Measurements from ENCODE around the gene RBP2. TPM values are rescaled to one million over a fixed set of nuclear protein-coding genes. Genes with fewer than 3 reads are reported as not detected.

RBP2 gene
- polyA plus RNA-seq, 1 donor from 2014 or later, result not detected

DNA sequence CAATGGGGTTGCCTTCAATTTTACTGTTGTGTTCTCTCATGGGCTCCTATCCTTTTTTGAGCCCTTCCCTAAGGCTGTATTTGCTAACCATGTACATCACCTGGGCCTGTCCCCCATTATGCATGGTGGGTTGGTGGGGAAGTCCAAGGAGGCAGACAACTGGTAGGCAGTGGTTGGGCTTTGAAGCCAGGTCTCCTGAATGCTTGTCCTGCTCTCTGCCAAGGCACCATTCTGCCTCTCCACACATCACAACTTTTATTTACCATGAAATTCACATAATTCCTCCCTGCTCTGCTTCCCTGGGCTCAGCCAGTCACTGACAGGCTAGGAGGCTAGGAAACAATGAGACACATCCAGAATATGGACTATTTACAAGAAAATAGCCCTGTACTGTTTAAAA is 45.8 kb downstream of the RBP2 start:
- H4K20me1 ChIP-seq (ENCODE audit: insufficient read depth), result no peaks in the 10 kb centered on the region
- TF ChIP-seq, protein P1, sequence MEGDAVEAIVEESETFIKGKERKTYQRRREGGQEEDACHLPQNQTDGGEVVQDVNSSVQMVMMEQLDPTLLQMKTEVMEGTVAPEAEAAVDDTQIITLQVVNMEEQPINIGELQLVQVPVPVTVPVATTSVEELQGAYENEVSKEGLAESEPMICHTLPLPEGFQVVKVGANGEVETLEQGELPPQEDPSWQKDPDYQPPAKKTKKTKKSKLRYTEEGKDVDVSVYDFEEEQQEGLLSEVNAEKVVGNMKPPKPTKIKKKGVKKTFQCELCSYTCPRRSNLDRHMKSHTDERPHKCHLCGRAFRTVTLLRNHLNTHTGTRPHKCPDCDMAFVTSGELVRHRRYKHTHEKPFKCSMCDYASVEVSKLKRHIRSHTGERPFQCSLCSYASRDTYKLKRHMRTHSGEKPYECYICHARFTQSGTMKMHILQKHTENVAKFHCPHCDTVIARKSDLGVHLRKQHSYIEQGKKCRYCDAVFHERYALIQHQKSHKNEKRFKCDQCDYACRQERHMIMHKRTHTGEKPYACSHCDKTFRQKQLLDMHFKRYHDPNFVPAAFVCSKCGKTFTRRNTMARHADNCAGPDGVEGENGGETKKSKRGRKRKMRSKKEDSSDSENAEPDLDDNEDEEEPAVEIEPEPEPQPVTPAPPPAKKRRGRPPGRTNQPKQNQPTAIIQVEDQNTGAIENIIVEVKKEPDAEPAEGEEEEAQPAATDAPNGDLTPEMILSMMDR (IDR thresholded peaks at IDR 0.05; ENCODE audit: poor library complexity, severe bottlenecking), result no peak
- no peak for TF ChIP-seq POLR2AphosphoS5 (IDR thresholded peaks at IDR 0.05)
- TF ChIP-seq SMC3 (conservative IDR thresholded peaks at IDR 0.05; ENCODE audit: poor library complexity), result no peak
- TF ChIP-seq, protein P2, sequence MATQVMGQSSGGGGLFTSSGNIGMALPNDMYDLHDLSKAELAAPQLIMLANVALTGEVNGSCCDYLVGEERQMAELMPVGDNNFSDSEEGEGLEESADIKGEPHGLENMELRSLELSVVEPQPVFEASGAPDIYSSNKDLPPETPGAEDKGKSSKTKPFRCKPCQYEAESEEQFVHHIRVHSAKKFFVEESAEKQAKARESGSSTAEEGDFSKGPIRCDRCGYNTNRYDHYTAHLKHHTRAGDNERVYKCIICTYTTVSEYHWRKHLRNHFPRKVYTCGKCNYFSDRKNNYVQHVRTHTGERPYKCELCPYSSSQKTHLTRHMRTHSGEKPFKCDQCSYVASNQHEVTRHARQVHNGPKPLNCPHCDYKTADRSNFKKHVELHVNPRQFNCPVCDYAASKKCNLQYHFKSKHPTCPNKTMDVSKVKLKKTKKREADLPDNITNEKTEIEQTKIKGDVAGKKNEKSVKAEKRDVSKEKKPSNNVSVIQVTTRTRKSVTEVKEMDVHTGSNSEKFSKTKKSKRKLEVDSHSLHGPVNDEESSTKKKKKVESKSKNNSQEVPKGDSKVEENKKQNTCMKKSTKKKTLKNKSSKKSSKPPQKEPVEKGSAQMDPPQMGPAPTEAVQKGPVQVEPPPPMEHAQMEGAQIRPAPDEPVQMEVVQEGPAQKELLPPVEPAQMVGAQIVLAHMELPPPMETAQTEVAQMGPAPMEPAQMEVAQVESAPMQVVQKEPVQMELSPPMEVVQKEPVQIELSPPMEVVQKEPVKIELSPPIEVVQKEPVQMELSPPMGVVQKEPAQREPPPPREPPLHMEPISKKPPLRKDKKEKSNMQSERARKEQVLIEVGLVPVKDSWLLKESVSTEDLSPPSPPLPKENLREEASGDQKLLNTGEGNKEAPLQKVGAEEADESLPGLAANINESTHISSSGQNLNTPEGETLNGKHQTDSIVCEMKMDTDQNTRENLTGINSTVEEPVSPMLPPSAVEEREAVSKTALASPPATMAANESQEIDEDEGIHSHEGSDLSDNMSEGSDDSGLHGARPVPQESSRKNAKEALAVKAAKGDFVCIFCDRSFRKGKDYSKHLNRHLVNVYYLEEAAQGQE (IDR thresholded peaks at IDR 0.05; ENCODE audit: borderline replicate concordance), result no peak
- no peak for TF ChIP-seq MXI1 (conservative IDR thresholded peaks at IDR 0.05; ENCODE audit: poor library complexity, severe bottlenecking)
- TF ChIP-seq EZH2 (IDR thresholded peaks at IDR 0.05; ENCODE audit: borderline replicate concordance, insufficient read depth, low read length, poor library complexity, severe bottlenecking), result no peak
- TF ChIP-seq RAD21 (conservative IDR thresholded peaks at IDR 0.05), result no peak
- no peak for TF ChIP-seq TAF1 (IDR thresholded peaks at IDR 0.05; ENCODE audit: low read depth)
- TF ChIP-seq EP300 (conservative IDR thresholded peaks at IDR 0.05; ENCODE audit: poor library complexity, severe bottlenecking), result no peak
- H3K4me3 ChIP-seq (ENCODE audit: low read length), result no peak overlapping the region
- no peaks in the 10 kb centered on the region for H3K79me2 ChIP-seq (replicated peaks; ENCODE audit: insufficient read depth, low read length)
- H3K9me3 ChIP-seq (ENCODE audit: low read length), result no peaks in the 10 kb centered on the region
- H3K27me3 ChIP-seq (ENCODE audit: insufficient read depth, low read depth, low read length), result no peaks in the 10 kb centered on the region
- no peaks in the 10 kb centered on the region for H3K9me2 ChIP-seq (ENCODE audit: insufficient read depth, low read length)
- H3K27ac ChIP-seq (ENCODE audit: low read length), result no peak overlapping the region
- H3K9ac ChIP-seq (ENCODE audit: low read length), result no peak overlapping the region
- no peaks in the 10 kb centered on the region for H3K36me3 ChIP-seq (ENCODE audit: insufficient read depth, low read length)
- no peaks in the 10 kb centered on the region for H3F3A ChIP-seq (ENCODE audit: insufficient read depth, low read length, poor library complexity, severe bottlenecking)
- H2AFZ ChIP-seq (ENCODE audit: low read depth, low read length), result no peak overlapping the region
- H3K4me2 ChIP-seq (ENCODE audit: low read length), result no peak overlapping the region

- H3K9me2 ChIP-seq (ENCODE audit: insufficient read depth, low read length), result no peaks in the 10 kb centered on the region
Measured at GRCh38 chr3:139427283-139428060, 48.8 kb downstream of the RBP2 start.

More at GRCh38 chr3:139427283-139428060, 48.8 kb downstream of the RBP2 start:
- Histone ChIP-seq H3K9ac (ENCODE audit: low read length) (no peak overlapping the region), H3K9me3 (ENCODE audit: low read length) (no peaks in the 10 kb centered on the region), H3K4me3 (ENCODE audit: low read length) (no peak overlapping the region), H3K79me2 (replicated peaks; ENCODE audit: insufficient read depth, low read length) (no peaks in the 10 kb centered on the region), H2AFZ (ENCODE audit: low read depth, low read length) (no peak overlapping the region), H3K36me3 (ENCODE audit: insufficient read depth, low read length) (peaks cover 14% of the 10 kb centered on the region), H4K20me1 (ENCODE audit: insufficient read depth) (no peaks in the 10 kb centered on the region), H3K4me2 (ENCODE audit: low read length) (no peak overlapping the region), H3K27me3 (ENCODE audit: insufficient read depth, low read depth, low read length) (no peaks in the 10 kb centered on the region), H3F3A (ENCODE audit: insufficient read depth, low read length, poor library complexity, severe bottlenecking) (no peaks in the 10 kb centered on the region), H3K27ac (ENCODE audit: low read length) (no peak overlapping the region)
- TF ChIP-seq, protein P2 (IDR thresholded peaks at IDR 0.05; ENCODE audit: borderline replicate concordance), result no peak
- TF ChIP-seq, protein P1 (IDR thresholded peaks at IDR 0.05; ENCODE audit: poor library complexity, severe bottlenecking), result peak; percentile 92
- TF ChIP-seq EP300 (conservative IDR thresholded peaks at IDR 0.05; ENCODE audit: poor library complexity, severe bottlenecking) (no peak), RAD21 (conservative IDR thresholded peaks at IDR 0.05) (peak; percentile 94), TAF1 (IDR thresholded peaks at IDR 0.05; ENCODE audit: low read depth) (no peak), SMC3 (conservative IDR thresholded peaks at IDR 0.05; ENCODE audit: poor library complexity) (peak; percentile 94), MXI1 (conservative IDR thresholded peaks at IDR 0.05; ENCODE audit: poor library complexity, severe bottlenecking) (no peak)
